ENCODE data around the gene PARL. TPM values are rescaled to one million over a fixed set of nuclear protein-coding genes. Genes with fewer than 3 reads are reported as not detected.

Gene PARL
- total and polyA plus RNA-seq, 10 of the 15 experiments (the other 5 are each of a cell fraction or from before 2014, with no cell fraction given), result 49.7 to 113 (median 77.2) TPM

DNA sequence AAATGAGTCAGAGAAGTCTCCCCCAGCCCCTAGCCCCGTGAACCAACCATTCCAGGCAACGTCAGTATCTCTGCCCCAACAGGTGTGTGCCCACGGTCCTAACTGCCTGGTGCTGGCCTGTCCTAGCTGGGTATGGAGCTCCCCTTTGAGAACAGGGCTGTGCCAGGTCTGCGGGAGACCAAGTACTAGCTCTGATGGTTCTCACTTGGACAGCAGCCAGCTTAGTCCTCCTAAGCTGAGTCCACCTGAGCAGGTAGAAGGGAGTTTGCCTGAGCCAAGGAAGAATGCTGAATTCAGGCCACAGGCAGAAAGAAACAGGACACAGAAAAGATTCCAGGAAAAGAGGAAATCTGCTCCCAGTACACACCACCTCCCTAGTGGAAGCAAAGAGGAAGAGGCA, 33.1 kb upstream of the PARL start (continued):
- TF ChIP-seq ZZZ3 (IDR thresholded peaks at IDR 0.05; ENCODE audit: control insufficient read depth, insufficient read length, low read depth) (no peak), GATAD2B (conservative IDR thresholded peaks at IDR 0.05; ENCODE audit: low read depth) (no peak), NFXL1 (IDR thresholded peaks at IDR 0.05; ENCODE audit: borderline replicate concordance) (no peak), NR2C1 (IDR thresholded peaks at IDR 0.05) (no peak)
- TF ChIP-seq, protein P1, sequence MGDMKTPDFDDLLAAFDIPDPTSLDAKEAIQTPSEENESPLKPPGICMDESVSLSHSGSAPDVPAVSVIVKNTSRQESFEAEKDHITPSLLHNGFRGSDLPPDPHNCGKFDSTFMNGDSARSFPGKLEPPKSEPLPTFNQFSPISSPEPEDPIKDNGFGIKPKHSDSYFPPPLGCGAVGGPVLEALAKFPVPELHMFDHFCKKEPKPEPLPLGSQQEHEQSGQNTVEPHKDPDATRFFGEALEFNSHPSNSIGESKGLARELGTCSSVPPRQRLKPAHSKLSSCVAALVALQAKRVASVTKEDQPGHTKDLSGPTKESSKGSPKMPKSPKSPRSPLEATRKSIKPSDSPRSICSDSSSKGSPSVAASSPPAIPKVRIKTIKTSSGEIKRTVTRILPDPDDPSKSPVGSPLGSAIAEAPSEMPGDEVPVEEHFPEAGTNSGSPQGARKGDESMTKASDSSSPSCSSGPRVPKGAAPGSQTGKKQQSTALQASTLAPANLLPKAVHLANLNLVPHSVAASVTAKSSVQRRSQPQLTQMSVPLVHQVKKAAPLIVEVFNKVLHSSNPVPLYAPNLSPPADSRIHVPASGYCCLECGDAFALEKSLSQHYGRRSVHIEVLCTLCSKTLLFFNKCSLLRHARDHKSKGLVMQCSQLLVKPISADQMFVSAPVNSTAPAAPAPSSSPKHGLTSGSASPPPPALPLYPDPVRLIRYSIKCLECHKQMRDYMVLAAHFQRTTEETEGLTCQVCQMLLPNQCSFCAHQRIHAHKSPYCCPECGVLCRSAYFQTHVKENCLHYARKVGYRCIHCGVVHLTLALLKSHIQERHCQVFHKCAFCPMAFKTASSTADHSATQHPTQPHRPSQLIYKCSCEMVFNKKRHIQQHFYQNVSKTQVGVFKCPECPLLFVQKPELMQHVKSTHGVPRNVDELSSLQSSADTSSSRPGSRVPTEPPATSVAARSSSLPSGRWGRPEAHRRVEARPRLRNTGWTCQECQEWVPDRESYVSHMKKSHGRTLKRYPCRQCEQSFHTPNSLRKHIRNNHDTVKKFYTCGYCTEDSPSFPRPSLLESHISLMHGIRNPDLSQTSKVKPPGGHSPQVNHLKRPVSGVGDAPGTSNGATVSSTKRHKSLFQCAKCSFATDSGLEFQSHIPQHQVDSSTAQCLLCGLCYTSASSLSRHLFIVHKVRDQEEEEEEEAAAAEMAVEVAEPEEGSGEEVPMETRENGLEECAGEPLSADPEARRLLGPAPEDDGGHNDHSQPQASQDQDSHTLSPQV (IDR thresholded peaks at IDR 0.05), result no peak

DNA sequence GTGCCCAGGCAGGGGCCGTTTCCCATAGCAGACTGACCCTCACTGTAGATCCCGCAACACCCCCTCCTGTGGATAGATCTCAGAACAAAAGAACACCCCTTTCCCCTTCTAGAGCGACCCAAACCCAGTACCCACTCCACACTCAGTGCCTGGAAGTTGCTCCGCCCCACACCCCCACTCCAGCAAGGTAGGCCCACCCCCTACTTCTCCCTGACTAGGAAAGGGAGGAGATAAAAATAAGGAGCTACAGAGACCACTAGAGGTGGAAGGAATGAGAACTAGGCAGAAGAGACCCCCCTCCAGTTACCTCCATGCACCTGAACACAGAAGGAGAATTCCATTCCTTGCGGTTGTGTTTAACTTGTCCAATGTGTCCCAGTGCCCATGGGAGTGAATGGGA, 30.2 kb upstream of the PARL start:
- H3K27me3 ChIP-seq (replicated peaks in 1 of 2; ENCODE audit: control insufficient read depth in 2 of 2, insufficient read depth in 2 of 2, low read length in 1 of 2), result no peaks in the 10 kb centered on the region
- RAD21 ChIA-PET (ENCODE audit: unreplicated experiment), result interaction anchor here (1.2 to 2.8 kb wide), 3 partner anchors 17 to 104 kb away, joined by 4 to 7 read pairs (median 4); partner anchors contain the start of gene ABCC5
- 67% methylated on average over 5 of the region's 5 CpGs for WGBS (ENCODE audit: insufficient coverage, insufficient replicate concordance, low lambda C conversion rate, missing lambda C conversion rate)
- SMC1A ChIA-PET (ENCODE audit: uncharacterized antibody, unreplicated experiment), result interaction anchor here (0.8 to 1.0 kb wide), 2 partner anchors 9 to 19 kb away, joined by 3 read pairs; no protein-coding TSS in a partner anchor
- H3K36me3 ChIP-seq (ENCODE audit: control insufficient read depth in 2 of 2, insufficient read depth in 2 of 2, low read length in 1 of 2), result no peaks in the 10 kb centered on the region
- CTCF ChIA-PET, result interaction anchor here (1.0 to 1.7 kb wide), 6 partner anchors 11 to 229 kb away, joined by 3 to 7 read pairs (median 4); no protein-coding TSS in a partner anchor
- H3K4me2 ChIP-seq (ENCODE audit: control insufficient read depth, insufficient read depth), result peak overlapping the region; percentile 60; the same call in 1 of the 2 replicates
- no peak for DNase-seq (ENCODE audit: low read depth, low spot score)
- H4K20me1 ChIP-seq (ENCODE audit: control insufficient read depth, insufficient read depth), result no peaks in the 10 kb centered on the region
- H3K9me3 ChIP-seq (replicated peaks; ENCODE audit: control insufficient read depth, insufficient read depth, low read length), result no peaks in the 10 kb centered on the region
- POLR2A ChIA-PET, result interaction anchor here (0.6 kb wide), 1 partner anchor 339 kb away, joined by 3 read pairs; no protein-coding TSS in a partner anchor
- ATAC-seq, result no peak
- H3K79me2 ChIP-seq (ENCODE audit: control insufficient read depth, insufficient read depth, low read length), result no peaks in the 10 kb centered on the region
- H3K27ac ChIP-seq (ENCODE audit: control insufficient read depth, insufficient read depth), result no peak overlapping the region
- intact Hi-C loops (cut with micrococcal nuclease; ENCODE audit: unreplicated experiment), result no loop called here
- H2AFZ ChIP-seq (ENCODE audit: control insufficient read depth, low read depth, low read length), result peak overlapping the region; percentile 54; the same call in 1 of the 2 replicates
- H3K4me3 ChIP-seq, result no peak overlapping the region
- BruUV-seq (replicated peaks), result no TSS peak
- peaks cover 12% of the 10 kb centered on the region for H3K4me1 ChIP-seq (ENCODE audit: control insufficient read depth, insufficient read depth, low read length)
- in situ Hi-C loops (cut with MboI), result no loop called here
- H3K9ac ChIP-seq (ENCODE audit: control insufficient read depth, insufficient read depth, low read length), result no peak overlapping the region
- FAIRE-seq, result no peak
- TF ChIP-seq NR2C2 (IDR thresholded peaks at IDR 0.05; ENCODE audit: borderline replicate concordance, control insufficient read depth, insufficient read length, low read depth) (no peak), RAD51 (IDR thresholded peaks at IDR 0.05) (no peak), CREM (IDR thresholded peaks at IDR 0.05; ENCODE audit: low read depth) (no peak), RFX5 (IDR thresholded peaks at IDR 0.05; ENCODE audit: low read depth, low read length) (no peak), KLF5 (IDR thresholded peaks at IDR 0.05; ENCODE audit: partially characterized antibody) (no peak), TARDBP (IDR thresholded peaks at IDR 0.05; ENCODE audit: borderline replicate concordance) (no peak), KDM1A (IDR thresholded peaks at IDR 0.05; ENCODE audit: borderline replicate concordance) (no peak)
- TF ChIP-seq, protein P2, sequence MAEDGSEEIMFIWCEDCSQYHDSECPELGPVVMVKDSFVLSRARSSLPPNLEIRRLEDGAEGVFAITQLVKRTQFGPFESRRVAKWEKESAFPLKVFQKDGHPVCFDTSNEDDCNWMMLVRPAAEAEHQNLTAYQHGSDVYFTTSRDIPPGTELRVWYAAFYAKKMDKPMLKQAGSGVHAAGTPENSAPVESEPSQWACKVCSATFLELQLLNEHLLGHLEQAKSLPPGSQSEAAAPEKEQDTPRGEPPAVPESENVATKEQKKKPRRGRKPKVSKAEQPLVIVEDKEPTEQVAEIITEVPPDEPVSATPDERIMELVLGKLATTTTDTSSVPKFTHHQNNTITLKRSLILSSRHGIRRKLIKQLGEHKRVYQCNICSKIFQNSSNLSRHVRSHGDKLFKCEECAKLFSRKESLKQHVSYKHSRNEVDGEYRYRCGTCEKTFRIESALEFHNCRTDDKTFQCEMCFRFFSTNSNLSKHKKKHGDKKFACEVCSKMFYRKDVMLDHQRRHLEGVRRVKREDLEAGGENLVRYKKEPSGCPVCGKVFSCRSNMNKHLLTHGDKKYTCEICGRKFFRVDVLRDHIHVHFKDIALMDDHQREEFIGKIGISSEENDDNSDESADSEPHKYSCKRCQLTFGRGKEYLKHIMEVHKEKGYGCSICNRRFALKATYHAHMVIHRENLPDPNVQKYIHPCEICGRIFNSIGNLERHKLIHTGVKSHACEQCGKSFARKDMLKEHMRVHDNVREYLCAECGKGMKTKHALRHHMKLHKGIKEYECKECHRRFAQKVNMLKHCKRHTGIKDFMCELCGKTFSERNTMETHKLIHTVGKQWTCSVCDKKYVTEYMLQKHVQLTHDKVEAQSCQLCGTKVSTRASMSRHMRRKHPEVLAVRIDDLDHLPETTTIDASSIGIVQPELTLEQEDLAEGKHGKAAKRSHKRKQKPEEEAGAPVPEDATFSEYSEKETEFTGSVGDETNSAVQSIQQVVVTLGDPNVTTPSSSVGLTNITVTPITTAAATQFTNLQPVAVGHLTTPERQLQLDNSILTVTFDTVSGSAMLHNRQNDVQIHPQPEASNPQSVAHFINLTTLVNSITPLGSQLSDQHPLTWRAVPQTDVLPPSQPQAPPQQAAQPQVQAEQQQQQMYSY (CRISPR knock-in tag; IDR thresholded peaks at IDR 0.05), result no peak
- TF ChIP-seq, protein P3, sequence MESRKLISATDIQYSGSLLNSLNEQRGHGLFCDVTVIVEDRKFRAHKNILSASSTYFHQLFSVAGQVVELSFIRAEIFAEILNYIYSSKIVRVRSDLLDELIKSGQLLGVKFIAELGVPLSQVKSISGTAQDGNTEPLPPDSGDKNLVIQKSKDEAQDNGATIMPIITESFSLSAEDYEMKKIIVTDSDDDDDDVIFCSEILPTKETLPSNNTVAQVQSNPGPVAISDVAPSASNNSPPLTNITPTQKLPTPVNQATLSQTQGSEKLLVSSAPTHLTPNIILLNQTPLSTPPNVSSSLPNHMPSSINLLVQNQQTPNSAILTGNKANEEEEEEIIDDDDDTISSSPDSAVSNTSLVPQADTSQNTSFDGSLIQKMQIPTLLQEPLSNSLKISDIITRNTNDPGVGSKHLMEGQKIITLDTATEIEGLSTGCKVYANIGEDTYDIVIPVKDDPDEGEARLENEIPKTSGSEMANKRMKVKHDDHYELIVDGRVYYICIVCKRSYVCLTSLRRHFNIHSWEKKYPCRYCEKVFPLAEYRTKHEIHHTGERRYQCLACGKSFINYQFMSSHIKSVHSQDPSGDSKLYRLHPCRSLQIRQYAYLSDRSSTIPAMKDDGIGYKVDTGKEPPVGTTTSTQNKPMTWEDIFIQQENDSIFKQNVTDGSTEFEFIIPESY (IDR thresholded peaks at IDR 0.05), result no peak
